ENCODE results near the gene PRPF19. TPM values are rescaled to one million over a fixed set of nuclear protein-coding genes. Genes with fewer than 3 reads are reported as not detected.

PRPF19 gene
- total RNA-seq, 1 donor from 2014 or later, result 96.3 TPM

- no peak overlapping the region for H3K27ac Mint-ChIP-seq
- DNase-seq (ENCODE audit: low spot score in 2 of 2, unreplicated experiment in 2 of 2), result no peak
- no peaks in the 10 kb centered on the region for H3K27me3 Mint-ChIP-seq (ENCODE audit: low read depth)
- no peak overlapping the region for H3K4me3 Mint-ChIP-seq
- peaks cover 2% of the 10 kb centered on the region for H3K36me3 Mint-ChIP-seq
- peaks cover 8% of the 10 kb centered on the region for H3K4me1 Mint-ChIP-seq
- H3K9me3 Mint-ChIP-seq, result no peaks in the 10 kb centered on the region
- TF ChIP-seq, protein P1, sequence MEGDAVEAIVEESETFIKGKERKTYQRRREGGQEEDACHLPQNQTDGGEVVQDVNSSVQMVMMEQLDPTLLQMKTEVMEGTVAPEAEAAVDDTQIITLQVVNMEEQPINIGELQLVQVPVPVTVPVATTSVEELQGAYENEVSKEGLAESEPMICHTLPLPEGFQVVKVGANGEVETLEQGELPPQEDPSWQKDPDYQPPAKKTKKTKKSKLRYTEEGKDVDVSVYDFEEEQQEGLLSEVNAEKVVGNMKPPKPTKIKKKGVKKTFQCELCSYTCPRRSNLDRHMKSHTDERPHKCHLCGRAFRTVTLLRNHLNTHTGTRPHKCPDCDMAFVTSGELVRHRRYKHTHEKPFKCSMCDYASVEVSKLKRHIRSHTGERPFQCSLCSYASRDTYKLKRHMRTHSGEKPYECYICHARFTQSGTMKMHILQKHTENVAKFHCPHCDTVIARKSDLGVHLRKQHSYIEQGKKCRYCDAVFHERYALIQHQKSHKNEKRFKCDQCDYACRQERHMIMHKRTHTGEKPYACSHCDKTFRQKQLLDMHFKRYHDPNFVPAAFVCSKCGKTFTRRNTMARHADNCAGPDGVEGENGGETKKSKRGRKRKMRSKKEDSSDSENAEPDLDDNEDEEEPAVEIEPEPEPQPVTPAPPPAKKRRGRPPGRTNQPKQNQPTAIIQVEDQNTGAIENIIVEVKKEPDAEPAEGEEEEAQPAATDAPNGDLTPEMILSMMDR (IDR thresholded peaks at IDR 0.05; ENCODE audit: unreplicated experiment), result no peak
Observed at GRCh38 chr11:60937811-60938210, 31.4 kb upstream of the PRPF19 start.

DNA sequence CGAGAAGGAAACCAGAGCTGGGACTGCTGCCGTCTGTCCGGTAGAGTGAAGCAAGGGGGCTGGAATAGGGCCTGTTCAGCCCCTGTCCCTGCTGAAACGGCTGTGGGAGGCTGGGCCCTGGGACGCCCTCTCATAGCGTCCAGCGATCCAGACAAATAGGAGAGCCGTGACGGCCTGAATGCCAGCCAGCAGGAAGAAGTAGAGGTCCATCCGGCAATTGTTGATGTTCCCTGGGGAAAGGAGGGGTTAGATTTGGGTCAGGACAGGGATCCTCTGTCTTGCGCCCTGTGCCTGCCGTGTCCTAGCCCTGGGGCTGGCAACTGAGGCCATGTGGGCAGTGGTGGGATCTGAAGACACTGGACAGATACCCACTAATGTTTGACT, 30.8 kb upstream of the PRPF19 start:
- H3K9me3 Mint-ChIP-seq, result no peaks in the 10 kb centered on the region
- TF ChIP-seq, protein P1 (IDR thresholded peaks at IDR 0.05; ENCODE audit: unreplicated experiment), result no peak

GRCh38 chr11:60936467-60937143, 30.2 kb upstream of the PRPF19 start:
- Mint-ChIP-seq H3K9me3 (no peaks in the 10 kb centered on the region), H3K27ac (no peak overlapping the region), H3K36me3 (peaks cover 5% of the 10 kb centered on the region), H3K4me1 (peaks cover 2% of the 10 kb centered on the region), H3K4me3 (no peak overlapping the region), H3K27me3 (ENCODE audit: low read depth) (no peaks in the 10 kb centered on the region)
- TF ChIP-seq, protein P1 (IDR thresholded peaks at IDR 0.05; ENCODE audit: unreplicated experiment), result no peak
- no peak for DNase-seq (ENCODE audit: low spot score in 2 of 2, unreplicated experiment in 2 of 2)

More for the DNA sequence above, 30.8 kb upstream of the PRPF19 start:
- no peak overlapping the region for H3K27ac Mint-ChIP-seq
- peaks cover 2% of the 10 kb centered on the region for H3K4me1 Mint-ChIP-seq
- no peaks in the 10 kb centered on the region for H3K27me3 Mint-ChIP-seq (ENCODE audit: low read depth)
- H3K4me3 Mint-ChIP-seq, result no peak overlapping the region
- no peak for DNase-seq (ENCODE audit: low spot score in 2 of 2, unreplicated experiment in 2 of 2)
- H3K36me3 Mint-ChIP-seq, result peaks cover 5% of the 10 kb centered on the region

GRCh38 chr11:60935676-60936442, 29.5 kb upstream of the PRPF19 start:
- H3K27ac Mint-ChIP-seq, result no peak overlapping the region
- H3K4me1 Mint-ChIP-seq, result peaks cover 2% of the 10 kb centered on the region
- H3K9me3 Mint-ChIP-seq, result no peaks in the 10 kb centered on the region
- no peaks in the 10 kb centered on the region for H3K27me3 Mint-ChIP-seq (ENCODE audit: low read depth)
- peaks cover 5% of the 10 kb centered on the region for H3K36me3 Mint-ChIP-seq
- no peak overlapping the region for H3K4me3 Mint-ChIP-seq
- DNase-seq (ENCODE audit: low spot score in 2 of 2, unreplicated experiment in 2 of 2), result no peak
- TF ChIP-seq, protein P1 (IDR thresholded peaks at IDR 0.05; ENCODE audit: unreplicated experiment), result no peak

DNA sequence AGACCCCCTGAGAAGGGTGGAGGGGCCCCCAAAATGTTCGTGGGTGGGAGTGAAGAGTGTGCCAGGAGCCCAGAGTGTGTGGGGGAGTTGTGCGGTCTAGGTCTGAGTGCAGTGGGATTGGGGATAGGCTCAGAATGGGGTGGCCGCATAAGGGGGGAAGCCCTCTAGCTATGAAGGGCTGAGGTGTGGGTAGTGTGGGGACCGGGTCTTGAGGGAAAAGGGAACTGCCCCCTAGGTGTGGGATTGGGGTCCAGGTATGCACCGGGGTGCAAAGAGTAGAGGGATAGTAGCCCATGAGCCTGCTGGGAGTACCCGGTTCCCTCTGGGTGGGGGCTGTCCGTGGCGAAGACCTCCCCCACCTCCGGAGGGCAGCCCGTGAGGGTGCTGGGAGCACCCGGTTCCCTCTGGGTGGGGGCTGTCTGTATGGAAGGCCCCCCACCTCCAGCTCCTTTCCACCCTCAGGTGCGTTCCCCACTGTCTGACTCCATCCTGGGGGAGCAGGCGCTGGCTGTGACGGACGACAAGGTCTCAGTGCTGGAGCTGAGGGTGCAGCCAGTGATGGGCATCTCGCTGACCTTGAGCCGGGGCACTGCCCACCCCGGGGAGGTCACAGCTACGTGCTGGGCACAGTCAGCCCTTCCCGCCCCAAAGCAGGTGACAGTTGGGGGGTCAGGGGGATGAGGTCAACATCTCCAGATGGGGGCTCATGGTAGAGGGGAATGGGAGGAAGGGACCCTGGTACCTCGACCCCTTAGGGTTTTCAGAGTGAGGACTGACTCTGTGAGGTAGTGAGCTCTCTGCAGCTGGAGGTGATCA, 28.6 kb upstream of the PRPF19 start:
- Mint-ChIP-seq H3K36me3 (peaks cover 7% of the 10 kb centered on the region), H3K27me3 (ENCODE audit: low read depth) (no peaks in the 10 kb centered on the region), H3K27ac (no peak overlapping the region), H3K9me3 (no peaks in the 10 kb centered on the region), H3K4me1 (peaks cover 1% of the 10 kb centered on the region), H3K4me3 (no peak overlapping the region)
- TF ChIP-seq, protein P1 (IDR thresholded peaks at IDR 0.05; ENCODE audit: unreplicated experiment), result no peak
- DNase-seq (ENCODE audit: low spot score in 2 of 2, unreplicated experiment in 2 of 2), result no peak

Measured in mesothelial cell of epicardium (in vitro differentiated cells).